Peyer's patch (tissue), 4 donors: Measurements from ENCODE around the gene LRP5. TPM values are rescaled to one million over a fixed set of nuclear protein-coding genes. Genes with fewer than 3 reads are reported as not detected.

Experiments
- DNase-seq, 3 donors: peaks; one replicate each; pipeline ENCODE4 v3.0.0-alpha.2; 2017 to 2019
- H3K27ac ChIP-seq, 4 donors: fragments of 200-600 bp; sonication (generic); one replicate each; pipeline ENCODE4 v1.5.1; 2016 to 2019
- H3K27me3 ChIP-seq, 2 donors: fragments of 200-600 bp; sonication (generic); one replicate each; pipeline ENCODE4 v1.5.1; 2019
- H3K36me3 ChIP-seq, 3 donors: fragments of 200-600 bp; sonication (generic); one replicate each; pipeline ENCODE4 v1.5.1; 2016 to 2019
- H3K4me1 ChIP-seq, 4 donors: fragments of 200-600 bp; sonication (generic); one replicate each; pipeline ENCODE4 v1.5.1; 2016 to 2019
- H3K4me3 ChIP-seq, 4 donors: fragments of 200-600 bp; sonication (generic); 1 replicate in 3 of 4; 2 replicates in 1 of 4; pipeline ENCODE4 v1.5.1; 2016 to 2019; ENCODE audit warnings: mild to moderate bottlenecking in 1 of 4
- H3K9me3 ChIP-seq, 4 donors: fragments of 200-600 bp; sonication (generic); one replicate each; pipeline ENCODE4 v1.5.1; 2016 to 2019; ENCODE audit warnings: mild to moderate bottlenecking in 1 of 4
- CTCF ChIP-seq, 6 experiments: fragments of 450-650 bp in 4 of 6; fragments of 200-600 bp in 2 of 6; sonication (generic) in 1 of 6; IDR thresholded peaks; one replicate each; pipeline ENCODE4 v1.5.1; 2017 to 2019; ENCODE audit warnings: antibody characterized with exemption in 6 of 6, mild to moderate bottlenecking in 3 of 6, moderate library complexity in 1 of 6
- POLR2A ChIP-seq, 2 donors: fragments of 450-650 bp; IDR thresholded peaks; one replicate each; pipeline ENCODE4 v1.5.1; 2017; ENCODE audit warnings: antibody characterized with exemption in 2 of 2, mild to moderate bottlenecking in 2 of 2, moderate library complexity in 2 of 2
- total RNA-seq, 4 donors: library from RNA; depleted of rRNA; stranded (reverse); fragments of >200 nt; gene quantifications; one replicate each; pipeline ENCODE4 v1.1.0, GENCODE V29; 2016

LRP5 gene
- total RNA-seq, 4 donors from 2014 or later: 149 to 196 (median 168) TPM

GRCh38 chr11:68390315-68390714 is 77.9 kb downstream of the LRP5 start:
- Histone ChIP-seq H3K27me3 (no peaks in the 10 kb centered on the region), H3K4me3 (no peak overlapping the region), H3K27ac (no peak overlapping the region), H3K4me1 (no peaks in the 10 kb centered on the region), H3K36me3 (peaks cover 0 to 66% (median 0%) of the 10 kb centered on the region in 3 donors), H3K9me3 (no peaks in the 10 kb centered on the region)
- no peak for DNase-seq
- TF ChIP-seq CTCF (IDR thresholded peaks at IDR 0.05): no peak
- TF ChIP-seq POLR2A (IDR thresholded peaks at IDR 0.05): no peak

GRCh38 chr11:68392822-68393221 is 80.4 kb downstream of the LRP5 start:
- Histone ChIP-seq H3K36me3 (peaks cover 0 to 65% (median 0%) of the 10 kb centered on the region in 3 donors), H3K9me3 (no peaks in the 10 kb centered on the region), H3K4me1 (no peaks in the 10 kb centered on the region), H3K4me3 (no peak overlapping the region), H3K27me3 (no peaks in the 10 kb centered on the region), H3K27ac (no peak overlapping the region)
- TF ChIP-seq CTCF (IDR thresholded peaks at IDR 0.05) (no peak), POLR2A (IDR thresholded peaks at IDR 0.05) (no peak)
- DNase-seq: no peak

GRCh38 chr11:68396516-68396915 is 84.1 kb downstream of the LRP5 start:
- Histone ChIP-seq H3K36me3 (peaks cover 0 to 34% (median 0%) of the 10 kb centered on the region in 3 donors), H3K27me3 (no peaks in the 10 kb centered on the region), H3K27ac (no peak overlapping the region), H3K4me1 (peaks cover 0 to 33% (median 4%) of the 10 kb centered on the region in 4 donors), H3K4me3 (no peak overlapping the region), H3K9me3 (no peaks in the 10 kb centered on the region)
- TF ChIP-seq POLR2A (IDR thresholded peaks at IDR 0.05): no peak
- TF ChIP-seq CTCF (IDR thresholded peaks at IDR 0.05): no peak
- DNase-seq: no peak

- H3K36me3 ChIP-seq: peaks cover 0 to 28% (median 0%) of the 10 kb centered on the region in 3 donors
- no peaks in the 10 kb centered on the region for H3K9me3 ChIP-seq
- no peak for TF ChIP-seq POLR2A (IDR thresholded peaks at IDR 0.05)
- no peak for TF ChIP-seq CTCF (IDR thresholded peaks at IDR 0.05)
- H3K27me3 ChIP-seq: no peaks in the 10 kb centered on the region
- no peak overlapping the region for H3K4me3 ChIP-seq
- no peak overlapping the region for H3K27ac ChIP-seq
- peaks cover 0 to 39% (median 4%) of the 10 kb centered on the region in 4 donors for H3K4me1 ChIP-seq
- DNase-seq: no peak
These were observed 84.9 kb downstream of the LRP5 start for GRCh38 chr11:68397256-68397655.

- no peak for DNase-seq
- Histone ChIP-seq H3K27me3 (no peaks in the 10 kb centered on the region), H3K9me3 (no peaks in the 10 kb centered on the region), H3K27ac (peak overlapping the region in 3 of 4 donors; percentile 69 to 85 (median 79)), H3K4me1 (peaks cover 0 to 39% (median 4%) of the 10 kb centered on the region in 4 donors), H3K36me3 (peaks cover 0 to 42% (median 0%) of the 10 kb centered on the region in 3 donors), H3K4me3 (no peak overlapping the region)
- TF ChIP-seq CTCF (IDR thresholded peaks at IDR 0.05) (no peak), POLR2A (IDR thresholded peaks at IDR 0.05) (no peak)
These were observed 86.8 kb downstream of the LRP5 start for GRCh38 chr11:68398995-68399851.
